A673 (cell line): ENCODE measurements around the gene METTL9.

Source experiments
- CTCF ChIP-seq: fragments of 300-800, 200-600 bp; sonication (generic); conservative IDR thresholded peaks from 2 replicates; pipeline ENCODE4 v1.5.1; 2017; ENCODE audit warnings: low read depth, mild to moderate bottlenecking, antibody characterized with exemption, low read length, moderate library complexity, mixed read lengths
- EZH2 ChIP-seq: fragments of 200-600 bp; sonication (generic); IDR thresholded peaks from 2 replicates; pipeline ENCODE4 v1.6.1; 2017; ENCODE audit warnings: borderline replicate concordance, low read depth, mild to moderate bottlenecking, mixed read lengths, antibody characterized with exemption, low read length; ENCODE audit not compliant: poor library complexity, severe bottlenecking

GRCh38 chr16:21642861-21643260 is 43.5 kb downstream of the METTL9 start:
- TF ChIP-seq CTCF: no peak
- no peak for TF ChIP-seq EZH2
